Measurements from ENCODE around the gene BRPF3. TPM values are rescaled to one million over a fixed set of nuclear protein-coding genes. Genes with fewer than 3 reads are reported as not detected.
"Not testable (repeated sequence)": the region's sequence is repeated elsewhere in the genome, so short reads cannot be mapped to it uniquely, and the experiment has no call there.

BRPF3 gene
- total and polyA plus RNA-seq, 9 of the 15 experiments (the other 6 are each of a cell fraction or from before 2014, with no cell fraction given): 2.2 to 19.3 (median 8.0) TPM

GRCh38 chr6:36217946-36218345, 21.4 kb downstream of the BRPF3 start:
- peaks cover 72% of the 10 kb centered on the region for H3K36me3 ChIP-seq (ENCODE audit: control insufficient read depth, insufficient read depth, low read length)
- CTCF ChIA-PET (ENCODE audit: low intra/inter-chr PET ratio): no interaction called here
- in situ Hi-C loops (cut with MboI): no loop called here

DNA sequence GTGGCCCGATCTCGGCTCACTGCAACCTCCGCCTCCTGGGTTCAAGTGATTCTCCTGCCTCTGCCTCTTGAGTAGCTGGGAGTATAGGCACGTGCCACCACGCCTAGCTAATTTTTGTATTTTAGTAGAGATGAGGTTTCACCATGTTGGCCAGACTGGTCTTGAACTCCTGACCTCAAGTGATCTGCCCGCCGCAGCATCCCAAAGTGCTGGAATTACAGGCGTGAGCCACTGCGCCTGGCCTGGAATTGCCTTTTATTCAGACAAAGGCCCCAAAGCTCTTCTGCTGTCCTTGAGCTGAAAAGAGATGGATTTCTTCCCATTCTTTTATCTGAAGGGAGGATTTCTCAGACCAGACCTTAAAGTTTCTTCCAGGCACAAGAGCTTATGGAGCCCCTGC, 22.0 kb downstream of the BRPF3 start:
- DNase-seq (ENCODE audit: extremely low read depth in 1 of 4, low spot score in 3 of 4): not testable (repeated sequence)

More at GRCh38 chr6:36217946-36218345, 21.4 kb downstream of the BRPF3 start:
- H3K79me2 ChIP-seq (ENCODE audit: control insufficient read depth, insufficient read depth, low read length): no peaks in the 10 kb centered on the region
- H3K4me3 ChIP-seq: no peak overlapping the region
- peak overlapping the region in 1 of 2 experiments; percentile 2; a peak in 1 of 4 replicates for H3K9ac ChIP-seq (ENCODE audit: insufficient read depth in 1 of 2, low read depth in 2 of 2, low read length in 2 of 2)
- peaks cover 9% of the 10 kb centered on the region; the same call in 1 of the 2 replicates for H4K20me1 ChIP-seq (replicated peaks; ENCODE audit: control insufficient read depth, insufficient read depth, low read length)
- FAIRE-seq: no peak
- H3K9me1 ChIP-seq (ENCODE audit: control insufficient read depth, insufficient read depth, low read length): peaks cover 8% of the 10 kb centered on the region
- no peak overlapping the region for H3K27ac ChIP-seq (ENCODE audit: extremely low read depth, low read depth, low read length)
- TF ChIP-seq NR2C2 (CRISPR knock-in tag; IDR thresholded peaks at IDR 0.05) (no peak), NR2C2 (tag; IDR thresholded peaks at IDR 0.05) (0 out of 2 replicates have a peak, but pooled peaks have one; percentile 31), EWSR1 (IDR thresholded peaks at IDR 0.05; ENCODE audit: borderline replicate concordance, low read depth, partially characterized antibody) (no peak), ELK3 (CRISPR knock-in tag; IDR thresholded peaks at IDR 0.05) (no peak)
- peak overlapping the region; percentile 2; the same call in 1 of the 2 replicates for H3K4me2 ChIP-seq (ENCODE audit: insufficient read depth, low read length)
- no TSS peak for BruUV-seq (replicated peaks)
- ATAC-seq: no peak
- H3K4me1 ChIP-seq (replicated peaks in 1 of 2; ENCODE audit: control insufficient read depth in 2 of 2, insufficient read depth in 2 of 2, low read length in 2 of 2): peaks cover 7 to 21% of the 10 kb centered on the region in 2 experiments
- no peak for DNase-seq (ENCODE audit: extremely low read depth in 1 of 4, low spot score in 3 of 4)
- H3K27me3 ChIP-seq (ENCODE audit: control insufficient read depth in 2 of 2, insufficient read depth in 2 of 2, low read length in 2 of 2): no peaks in the 10 kb centered on the region
- intact Hi-C loops (cut with micrococcal nuclease): no loop called here
- no peaks in the 10 kb centered on the region for H3K9me3 ChIP-seq (replicated peaks; ENCODE audit: control insufficient read depth, insufficient read depth, low read depth, low read length)
- POLR2A ChIA-PET: interaction anchor here (0.7 to 3.8 kb wide), 8 partner anchors 10 to 183 kb away, joined by 3 to 14 read pairs (median 3); no protein-coding TSS in a partner anchor
- WGBS (ENCODE audit: insufficient coverage, low coverage, missing lambda C conversion rate): 76% methylated on average over 1 of the region's 1 CpG
- no peak overlapping the region for H2AFZ ChIP-seq (ENCODE audit: low read depth, low read length)

More for the DNA sequence above, 22.0 kb downstream of the BRPF3 start:
- FAIRE-seq; H2AFZ ChIP-seq (ENCODE audit: low read depth, low read length); in situ Hi-C loops (cut with MboI); CTCF ChIA-PET (ENCODE audit: low intra/inter-chr PET ratio); H3K9me3 ChIP-seq (replicated peaks; ENCODE audit: control insufficient read depth, insufficient read depth, low read depth, low read length); H3K4me3 ChIP-seq; H3K4me2 ChIP-seq (ENCODE audit: insufficient read depth, low read length); H3K27me3 ChIP-seq (ENCODE audit: control insufficient read depth in 2 of 2, insufficient read depth in 2 of 2, low read length in 2 of 2); H4K20me1 ChIP-seq (replicated peaks; ENCODE audit: control insufficient read depth, insufficient read depth, low read length); H3K9ac ChIP-seq (ENCODE audit: insufficient read depth in 1 of 2, low read depth in 2 of 2, low read length in 2 of 2); H3K27ac ChIP-seq (ENCODE audit: extremely low read depth, low read depth, low read length); ATAC-seq; intact Hi-C loops (cut with micrococcal nuclease); H3K9me1 ChIP-seq (ENCODE audit: control insufficient read depth, insufficient read depth, low read length); BruUV-seq (replicated peaks); H3K79me2 ChIP-seq (ENCODE audit: control insufficient read depth, insufficient read depth, low read length): not testable (repeated sequence)
- POLR2A ChIA-PET: interaction anchor here (0.7 to 3.8 kb wide), 7 partner anchors 11 to 183 kb away, joined by 3 to 14 read pairs (median 3); no protein-coding TSS in a partner anchor
- Histone ChIP-seq H3K36me3 (ENCODE audit: control insufficient read depth, insufficient read depth, low read length) (peaks cover 76% of the 10 kb centered on the region), H3K4me1 (replicated peaks in 1 of 2; ENCODE audit: control insufficient read depth in 2 of 2, insufficient read depth in 2 of 2, low read length in 2 of 2) (peaks cover 7 to 21% of the 10 kb centered on the region in 2 experiments)
- WGBS (ENCODE audit: insufficient coverage, low coverage, missing lambda C conversion rate): 91% methylated on average over 6 of the region's 9 CpGs
